Measurements from ENCODE around the gene AKT2.

- TF ChIP-seq TEAD4 (IDR thresholded peaks at IDR 0.05; ENCODE audit: low read depth, low read length) (no peak), NRF1 (IDR thresholded peaks at IDR 0.05; ENCODE audit: low read depth, low read length) (no peak), CREB1 (IDR thresholded peaks at IDR 0.05) (no peak), EZH2 (IDR thresholded peaks at IDR 0.05; ENCODE audit: low read depth, low read length, severe bottlenecking) (no peak), CTCF (IDR thresholded peaks at IDR 0.05; ENCODE audit: control extremely low read depth in 1 of 3, insufficient read depth in 1 of 3, low read depth in 1 of 3, low read length in 3 of 3) (no peak)
Observed at GRCh38 chr19:40232479-40232878, 52.7 kb downstream of the AKT2 start.

Measured in H1 (cell line).